HG02678 (cell line): ENCODE measurements around the gene SLC25A20.

Experiments
- ATAC-seq: cut with Tn5 transposase; IDR thresholded peaks from one replicate; pipeline ENCODE4 v1.9.1; 2021; ENCODE audit warnings: mild to moderate bottlenecking, moderate library complexity; ENCODE audit not compliant: unreplicated experiment

The SLC25A20 gene

DNA sequence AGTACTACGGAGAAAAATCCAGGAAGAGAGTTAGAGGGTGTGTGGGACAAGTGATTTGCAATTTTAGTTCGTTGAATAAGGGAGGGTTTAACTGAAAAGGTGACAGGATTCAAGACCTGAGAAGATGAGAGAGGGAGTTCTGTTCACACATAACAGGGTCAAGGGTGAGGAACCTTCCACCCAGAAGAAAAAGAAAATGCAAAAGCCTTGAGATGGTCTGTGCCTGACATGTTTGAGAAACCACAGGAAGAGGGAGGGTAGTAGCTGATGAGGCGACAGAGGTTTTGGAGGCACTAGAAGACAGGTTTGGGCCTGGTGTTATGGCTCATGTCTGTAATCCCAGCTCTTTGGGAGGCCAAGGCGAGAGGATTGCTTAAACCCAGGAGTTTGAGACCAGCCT is 591 bp upstream of the SLC25A20 start:
- no peak for ATAC-seq

DNA sequence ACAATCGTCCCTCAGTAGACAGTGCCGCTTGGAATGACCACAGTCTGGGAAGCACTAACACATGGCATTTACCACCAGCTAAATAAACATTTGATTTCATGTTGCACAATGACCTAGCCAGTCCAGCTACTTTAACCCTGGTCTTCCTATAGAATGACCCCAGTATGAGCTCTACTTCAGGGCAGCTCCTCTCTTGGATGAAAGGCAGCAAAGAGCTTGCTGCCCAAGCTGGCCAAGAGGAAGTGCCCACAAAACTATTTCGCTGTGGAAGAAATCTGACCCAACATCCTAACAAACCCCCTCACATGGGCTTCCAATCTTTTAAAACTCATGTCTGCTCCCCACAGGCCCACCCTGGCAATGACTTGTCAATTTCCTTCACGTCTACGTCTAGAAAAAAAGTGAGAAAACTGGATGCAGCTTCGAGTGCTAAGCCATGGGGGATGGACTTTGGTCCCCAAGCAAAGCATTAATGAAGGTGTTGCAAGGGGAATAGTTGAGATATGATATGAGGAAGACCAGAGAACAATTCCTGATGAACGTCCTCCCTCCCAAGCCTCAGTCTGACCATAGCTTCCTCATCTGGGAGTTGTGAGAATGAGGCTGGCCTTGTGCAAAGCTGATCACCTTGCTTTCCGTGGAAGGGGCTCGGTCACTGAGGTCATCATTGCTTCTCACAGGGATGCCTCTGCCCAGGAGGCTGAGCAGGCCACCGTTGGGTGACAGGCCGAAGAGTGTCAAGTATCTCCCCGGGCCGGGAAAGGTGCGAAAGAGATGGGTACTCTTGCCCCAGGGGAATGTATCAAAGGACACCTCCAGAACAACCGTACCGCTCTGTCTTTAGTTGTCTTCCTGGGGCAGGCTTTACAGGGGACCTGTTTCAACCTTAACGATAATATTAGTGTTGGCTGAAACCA is 964 bp downstream of the SLC25A20 start:
- ATAC-seq: no peak

DNA sequence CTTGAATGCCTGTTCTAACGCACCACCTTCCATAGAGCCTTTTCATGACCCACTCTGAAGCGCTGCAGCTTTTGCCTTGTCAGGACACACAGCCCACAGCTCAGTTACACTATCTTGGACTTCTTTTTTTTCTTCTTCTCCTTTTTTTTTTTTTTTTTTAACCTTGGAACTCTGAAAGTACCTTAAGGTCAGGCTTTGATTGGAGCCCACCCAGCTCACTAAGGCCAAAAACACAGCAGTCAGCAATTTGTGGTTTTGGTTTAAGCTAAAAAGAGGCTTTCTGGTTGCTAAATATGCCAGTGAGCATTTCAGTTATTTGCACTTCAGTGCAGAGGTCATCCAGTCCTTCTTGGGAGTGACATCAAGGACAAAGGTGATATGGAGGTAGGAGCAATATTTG is 1.7 kb downstream of the SLC25A20 start:
- no peak for ATAC-seq

DNA sequence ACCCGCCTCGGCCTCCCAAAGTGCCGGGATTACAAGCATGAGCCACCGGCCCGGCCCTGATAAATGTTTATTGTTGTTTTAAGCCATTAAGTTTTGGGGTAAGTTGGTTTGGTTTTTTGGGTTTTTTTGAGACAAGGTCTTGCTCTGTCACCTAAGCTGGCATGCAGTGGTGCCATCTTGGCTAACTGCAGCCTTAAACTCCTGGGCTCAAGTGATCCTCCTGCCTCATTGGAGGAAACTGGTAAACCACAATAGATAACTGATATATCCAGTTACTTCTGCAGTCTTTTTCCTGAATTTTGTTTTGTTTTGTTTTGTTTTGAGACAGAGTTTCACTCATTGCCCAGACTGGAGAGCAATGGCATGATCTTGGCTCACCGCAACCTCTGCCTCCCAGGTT is 4.2 kb downstream of the SLC25A20 start:
- no peak for ATAC-seq

DNA sequence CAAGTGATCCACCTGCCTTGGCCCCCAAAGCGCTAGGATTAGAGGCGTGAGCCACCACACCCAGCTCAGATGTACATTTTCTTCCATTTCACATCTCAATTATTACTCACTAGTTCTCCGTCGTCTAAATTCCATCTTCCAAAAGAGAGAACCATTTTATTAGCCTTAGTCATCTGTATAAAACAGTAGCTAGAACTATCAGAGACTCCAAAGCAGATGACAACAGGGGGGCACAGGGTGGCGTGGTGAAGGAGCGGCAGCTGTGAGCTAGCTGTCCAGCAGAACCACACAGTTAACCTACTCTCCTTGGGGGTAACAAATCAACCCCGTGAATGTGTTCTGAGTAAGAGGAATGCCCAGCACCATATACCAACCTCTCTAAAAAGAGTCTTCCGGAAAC is 7.1 kb downstream of the SLC25A20 start:
- ATAC-seq: no peak

DNA sequence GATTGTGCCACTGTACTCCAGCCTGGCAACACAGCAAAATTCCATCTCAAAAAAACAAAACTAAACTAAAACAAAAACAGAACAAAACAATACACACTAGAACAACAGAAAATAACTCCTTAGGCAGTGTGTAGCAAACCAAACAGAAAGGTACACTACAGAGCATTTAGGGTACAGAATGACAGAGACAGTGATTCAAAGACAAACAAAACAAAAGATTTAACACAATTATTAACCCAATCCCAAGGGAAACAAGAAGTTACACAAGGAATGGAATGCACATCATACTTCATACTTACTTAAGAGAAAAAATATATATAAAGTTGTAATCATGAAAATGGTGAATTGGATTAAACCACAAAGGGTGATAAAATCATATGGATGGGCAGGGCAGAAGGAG is 12.9 kb downstream of the SLC25A20 start:
- no peak for ATAC-seq

DNA sequence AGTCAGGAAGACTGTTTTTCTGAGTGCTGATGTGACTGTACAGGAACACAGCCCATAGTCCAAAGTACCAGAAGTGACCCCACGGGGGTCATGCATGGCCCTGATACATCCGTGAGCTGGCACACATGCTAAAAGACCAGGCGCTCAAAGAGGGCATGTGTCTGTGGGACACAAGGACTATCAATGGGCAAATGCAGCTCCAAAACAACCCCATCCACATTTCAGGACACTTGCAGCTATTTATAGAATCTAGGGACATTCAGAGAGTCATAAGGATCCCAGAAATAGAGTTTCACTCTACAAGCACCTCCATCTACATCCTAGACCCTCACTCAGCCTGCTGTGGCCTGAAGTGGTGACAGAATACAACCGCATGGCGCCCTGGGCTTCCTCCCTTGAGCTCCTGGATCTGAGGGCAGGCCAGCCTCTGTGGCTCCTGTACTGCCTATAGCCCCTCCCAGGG is 17.0 kb downstream of the SLC25A20 start:
- ATAC-seq: no peak

DNA sequence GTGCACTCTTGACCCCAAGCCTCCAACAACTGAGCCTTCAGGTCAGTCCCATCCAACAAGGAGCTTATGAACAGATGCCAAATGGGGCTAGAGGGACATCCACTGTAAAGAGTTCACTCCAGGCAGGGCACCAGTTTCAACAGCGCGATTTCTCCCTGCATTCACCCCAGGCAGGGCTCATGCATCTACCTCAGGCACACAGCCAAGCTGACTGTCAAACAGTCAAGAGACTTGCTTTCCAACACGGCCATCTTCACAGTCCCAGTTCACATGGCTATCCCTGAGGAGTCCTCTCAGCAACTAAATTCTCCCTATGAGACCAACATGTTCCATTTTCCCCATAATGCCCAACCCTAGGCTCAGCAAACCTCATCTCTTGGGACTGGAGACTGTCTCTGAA is 17.7 kb downstream of the SLC25A20 start:
- ATAC-seq: no peak

DNA sequence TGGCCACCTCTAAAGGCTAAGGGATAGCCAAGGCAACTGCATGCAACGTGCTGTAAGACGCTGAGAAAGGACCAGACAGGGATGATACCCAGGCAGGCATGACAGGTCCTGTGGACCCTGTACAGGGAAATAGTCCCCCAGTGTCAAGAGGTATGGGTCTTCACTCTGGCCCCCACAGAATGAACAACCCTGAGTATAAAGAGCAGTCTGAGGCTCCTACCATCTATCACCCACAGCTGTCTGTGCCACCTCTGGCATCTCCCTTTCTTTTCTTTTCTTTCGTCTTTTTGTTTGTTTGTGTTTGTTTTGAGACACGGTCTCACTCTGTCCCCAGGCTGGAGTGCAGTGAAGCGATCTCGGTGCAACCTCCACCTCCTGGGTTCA is 18.7 kb downstream of the SLC25A20 start:
- no peak for ATAC-seq

DNA sequence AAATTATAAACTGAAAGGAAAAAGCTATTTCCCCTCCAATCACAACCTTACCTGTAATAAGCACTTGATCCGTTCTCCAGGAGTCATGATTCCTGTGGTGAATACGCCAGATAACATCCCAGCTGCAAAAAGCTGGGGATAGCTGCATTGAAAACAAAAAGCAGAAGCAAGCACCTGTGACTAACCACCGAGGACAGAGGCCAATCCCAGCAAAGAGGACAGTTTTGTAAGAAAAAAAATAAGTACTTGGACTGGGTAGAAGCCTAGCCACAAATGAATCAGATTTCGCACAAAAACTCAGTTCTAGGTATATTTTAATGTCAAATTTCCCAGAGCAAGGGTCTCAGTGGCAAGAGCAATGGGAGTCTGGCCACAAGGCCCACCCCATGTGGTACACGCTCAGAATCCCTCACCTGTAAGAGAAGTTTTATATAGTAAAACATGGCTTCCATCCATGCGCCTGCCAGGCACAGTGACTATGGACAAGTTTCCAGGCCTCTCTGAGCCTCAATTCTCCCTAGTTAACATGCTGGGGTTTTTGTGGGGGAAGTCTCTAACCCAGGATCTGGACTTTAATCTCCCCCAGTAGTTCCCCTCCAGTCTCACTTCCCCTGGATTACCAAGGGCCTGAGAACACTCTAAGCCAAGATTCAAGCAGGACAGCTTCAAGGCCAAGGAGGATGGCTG is 19.2 kb downstream of the SLC25A20 start:
- no peak for ATAC-seq

DNA sequence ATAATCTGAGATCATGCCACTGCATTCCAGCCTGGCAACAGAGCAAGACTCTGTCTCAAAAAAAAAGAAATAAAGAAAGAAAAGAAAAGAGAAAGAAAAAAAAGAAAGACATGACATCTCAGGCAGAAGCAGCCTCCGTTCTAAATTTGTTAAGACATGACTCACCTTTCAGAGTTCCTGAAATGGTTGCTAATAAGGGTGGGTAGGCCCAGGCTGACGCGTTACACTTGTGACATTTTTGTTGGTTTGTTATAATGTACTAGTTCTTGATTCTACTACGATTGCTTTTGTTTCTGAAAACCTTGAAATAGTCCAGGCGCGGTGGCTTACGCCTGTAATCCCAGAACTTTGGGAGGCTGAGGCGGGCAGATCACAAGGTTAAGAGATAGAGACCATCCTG is 21.0 kb downstream of the SLC25A20 start:
- no peak for ATAC-seq

DNA sequence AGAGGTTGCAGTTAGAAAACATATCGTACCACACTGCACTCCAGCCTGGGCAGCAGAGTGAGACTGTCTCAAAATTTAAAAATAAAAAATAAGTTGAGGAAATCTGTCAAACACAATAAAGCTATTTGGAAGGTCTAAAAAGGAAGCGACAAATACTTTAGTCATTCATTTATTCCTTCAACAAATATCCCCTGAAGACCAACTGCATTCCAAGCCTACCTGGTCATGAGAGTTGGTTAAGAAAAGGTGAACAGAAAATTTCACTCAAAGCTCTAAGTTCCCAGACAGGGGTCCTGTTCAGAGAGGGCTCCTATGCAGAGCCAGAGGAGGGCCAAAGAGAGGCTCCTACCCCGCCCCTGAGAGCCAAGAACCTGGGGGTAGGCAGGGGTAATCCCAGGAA is 35.6 kb downstream of the SLC25A20 start:
- ATAC-seq: no peak

DNA sequence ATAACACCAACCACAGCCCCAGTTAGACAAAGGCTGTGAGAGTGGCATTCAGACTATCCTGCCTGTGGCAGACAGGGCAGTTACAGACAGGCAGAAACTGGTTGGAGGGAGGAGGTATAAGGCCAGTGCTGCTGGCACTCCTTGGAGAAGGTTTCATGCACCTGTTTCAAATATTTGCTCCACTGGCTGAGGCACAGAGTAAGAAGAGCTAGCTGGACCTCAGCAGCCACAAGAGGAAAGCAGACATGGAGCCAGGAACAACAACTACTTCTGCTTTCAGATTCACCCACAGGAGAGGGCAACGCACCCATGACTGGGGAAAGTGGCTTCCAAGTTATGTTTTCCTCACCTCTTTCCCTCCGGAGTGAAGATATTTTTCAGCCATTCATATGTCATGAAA is 39.5 kb downstream of the SLC25A20 start:
- no peak for ATAC-seq

DNA sequence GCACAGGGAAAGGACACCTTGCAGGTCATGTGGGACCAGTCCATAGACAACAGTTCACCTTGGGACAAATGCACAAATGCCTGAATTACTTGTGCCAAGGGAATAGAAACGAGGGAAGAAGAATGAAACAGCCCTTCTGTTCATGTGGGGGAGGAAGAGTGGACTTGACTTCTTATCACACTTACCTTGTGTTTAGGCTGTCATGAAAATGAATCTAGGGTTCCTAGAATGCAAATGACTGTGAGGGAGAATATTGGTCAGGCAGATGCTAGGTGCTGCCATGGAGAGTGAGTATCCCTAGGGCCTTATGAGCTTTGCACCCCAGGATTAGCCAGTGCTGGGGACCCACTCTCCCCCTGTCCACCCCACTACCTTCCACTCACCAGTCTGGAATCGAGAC is 40.0 kb downstream of the SLC25A20 start:
- ATAC-seq: no peak

DNA sequence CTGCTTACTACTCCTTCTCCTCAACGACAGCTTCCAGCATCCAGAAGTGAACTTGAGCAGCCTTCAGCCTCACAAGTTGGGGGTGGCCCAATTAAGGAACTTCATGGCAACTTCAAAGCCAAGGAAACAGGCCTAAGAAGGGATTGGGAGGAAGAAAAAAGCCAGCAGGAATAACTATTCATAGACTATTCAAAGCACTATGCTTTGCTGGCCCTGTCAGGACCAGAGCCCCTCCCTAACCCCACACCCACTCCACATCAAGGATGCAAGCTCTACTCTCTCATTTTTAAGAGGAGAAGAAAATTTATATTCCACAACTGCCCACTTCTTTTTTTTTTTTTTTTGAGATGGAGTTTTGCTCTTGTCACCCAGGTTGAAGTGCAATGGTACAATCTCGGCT is 41.0 kb downstream of the SLC25A20 start:
- no peak for ATAC-seq

DNA sequence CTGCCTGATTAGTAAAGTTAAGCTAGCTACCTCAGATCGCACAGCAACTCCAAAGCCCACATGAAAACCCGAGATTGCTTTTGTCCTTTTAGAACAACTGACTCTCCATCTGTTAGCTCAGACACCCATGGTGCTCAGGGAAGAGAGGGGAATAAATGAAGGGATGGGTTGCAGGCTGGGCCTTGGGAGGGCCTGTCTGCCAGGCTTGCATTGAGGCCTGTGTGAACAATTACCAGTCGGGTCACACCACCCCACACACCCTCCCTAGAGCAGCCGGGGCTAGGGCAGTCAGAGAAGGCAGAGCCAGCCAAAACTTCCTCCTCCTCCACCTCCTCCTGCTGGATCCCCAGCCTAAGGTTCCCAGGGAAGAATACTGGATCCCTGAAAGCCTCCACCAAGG is 42.2 kb downstream of the SLC25A20 start:
- no peak for ATAC-seq

DNA sequence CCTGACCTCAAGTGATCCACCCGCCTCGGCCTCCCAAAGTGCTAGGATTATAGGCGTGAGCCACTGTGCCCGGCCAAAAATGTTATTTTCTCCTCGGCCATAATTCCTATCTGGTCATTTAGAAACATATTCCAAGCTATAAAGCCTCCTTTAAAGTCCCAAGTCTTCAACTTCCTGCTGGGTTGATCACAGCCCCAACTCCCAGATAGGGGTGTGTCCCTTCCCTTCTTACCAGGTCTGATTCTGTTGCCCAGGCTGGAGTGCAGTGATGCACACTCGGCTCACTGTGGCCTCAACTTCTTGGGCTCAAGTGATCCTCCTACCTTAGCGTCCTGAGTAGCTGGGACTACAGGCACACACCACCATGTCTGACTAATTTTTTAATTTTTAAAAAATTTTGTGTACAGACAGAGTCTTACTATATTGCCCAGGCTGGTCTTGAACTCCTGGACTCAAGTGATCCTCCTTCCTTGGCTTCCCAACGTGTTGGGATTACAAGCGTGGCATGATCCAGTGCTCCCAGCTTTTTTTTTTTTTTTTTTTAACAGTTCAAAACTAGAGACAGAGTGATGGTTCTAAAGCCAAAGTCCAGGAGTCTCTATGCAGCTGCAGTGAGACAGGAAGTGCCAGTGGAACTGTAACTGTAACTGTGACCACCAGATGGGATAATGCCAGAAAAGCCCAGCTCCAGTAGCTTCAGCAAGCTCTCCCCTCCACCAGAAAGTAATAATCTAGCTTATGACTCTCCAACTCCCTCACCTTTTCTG is 42.8 kb downstream of the SLC25A20 start:
- ATAC-seq: no peak

DNA sequence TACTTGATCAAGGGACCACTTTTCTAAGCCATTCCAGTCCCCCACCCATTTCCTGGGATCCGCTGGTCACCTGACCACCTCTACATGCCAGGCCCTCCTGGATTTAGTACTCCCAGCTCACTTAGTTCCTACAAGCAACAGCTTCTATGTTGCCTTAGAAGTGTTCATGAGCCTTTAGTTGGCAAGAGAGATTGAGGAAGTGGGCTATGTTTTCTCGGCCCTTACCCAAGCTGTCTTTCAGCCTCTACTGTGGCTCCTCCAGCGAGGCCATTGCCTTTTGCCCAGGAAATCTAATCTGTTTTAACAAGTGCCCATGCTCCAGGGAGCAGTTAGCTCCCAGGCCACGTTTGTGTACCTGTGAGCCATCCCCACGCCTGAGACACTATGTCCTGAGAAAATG is 46.5 kb downstream of the SLC25A20 start:
- no peak for ATAC-seq

DNA sequence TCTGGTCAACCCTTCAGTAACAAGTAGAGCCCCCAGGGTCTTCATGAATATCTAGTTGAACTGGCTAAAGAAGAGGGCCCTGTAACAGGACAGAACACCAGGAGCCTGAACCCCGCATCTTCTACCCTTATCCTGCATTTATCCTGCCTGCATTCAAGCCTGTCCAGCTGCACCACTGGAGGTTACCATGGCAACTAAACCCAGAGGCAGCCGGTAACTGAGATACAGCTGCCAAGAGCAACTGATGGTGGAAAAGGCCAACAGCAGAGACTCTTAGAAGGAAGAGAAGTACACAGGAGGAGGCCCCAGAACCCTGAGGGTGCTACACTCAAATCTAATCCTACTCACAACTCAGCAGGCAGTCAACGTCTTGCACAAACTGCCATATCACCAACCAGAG is 47.3 kb downstream of the SLC25A20 start:
- ATAC-seq: no peak

DNA sequence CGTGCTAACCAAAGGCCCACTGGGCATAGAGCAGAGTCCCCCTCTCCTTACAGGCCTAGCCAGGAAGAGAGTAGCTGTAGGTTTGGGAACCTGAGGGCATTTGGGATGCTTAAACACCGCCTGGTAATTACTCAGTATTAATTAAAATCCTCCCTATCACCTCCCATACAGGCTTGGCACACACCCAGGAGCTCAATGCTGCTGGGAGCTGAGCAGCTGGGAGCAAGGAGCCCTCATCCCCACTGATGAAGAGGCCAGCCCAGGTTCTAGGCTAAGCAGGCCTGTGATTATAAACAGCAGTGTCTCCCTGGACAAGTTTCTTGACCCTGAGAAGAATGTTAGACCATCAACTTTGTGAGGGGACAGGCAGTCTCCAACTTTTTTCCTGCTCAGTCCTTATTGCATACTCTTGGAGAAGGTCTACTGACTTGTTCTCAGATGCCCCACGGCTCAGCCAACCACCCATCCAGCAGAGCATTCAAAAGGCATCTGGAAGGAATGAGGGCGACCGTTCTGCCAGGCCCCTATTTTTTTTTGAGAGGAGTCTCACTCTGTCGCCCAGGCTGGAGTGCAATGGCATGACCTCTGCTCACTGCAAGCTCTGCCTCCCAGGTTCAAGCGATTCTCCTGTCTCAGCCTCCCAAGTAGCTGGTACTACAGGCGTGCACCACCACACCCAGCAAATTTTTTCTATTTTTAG is 49.7 kb downstream of the SLC25A20 start:
- ATAC-seq: no peak
